Dermis blood vessel endothelial cell (primary cell): ENCODE measurements around the gene RYR1. TPM values are rescaled to one million over a fixed set of nuclear protein-coding genes. Genes with fewer than 3 reads are reported as not detected.
A peak's percentile ranks its signal among the peaks of the same experiment; 100 is the strongest.

Source experiments
- DNase-seq: peaks from one replicate; pipeline ENCODE4 v3.0.0; 2010
- total RNA-seq: library from RNA; depleted of rRNA; stranded (reverse); fragments of >200 nt; gene quantifications from 2 replicates; pipeline ENCODE4 v1.2.3, GENCODE V29; 2014

Gene RYR1
- under 0.01 and 0.14 TPM in 2 replicates for total RNA-seq

GRCh38 chr19:38433268-38433733, at the start of gene RYR1:
TSS of gene RYR1 (plus strand) at chr19:38433691. CDS start at chr19:38433830, 139 bp downstream.
- DNase-seq = no peak

DNA sequence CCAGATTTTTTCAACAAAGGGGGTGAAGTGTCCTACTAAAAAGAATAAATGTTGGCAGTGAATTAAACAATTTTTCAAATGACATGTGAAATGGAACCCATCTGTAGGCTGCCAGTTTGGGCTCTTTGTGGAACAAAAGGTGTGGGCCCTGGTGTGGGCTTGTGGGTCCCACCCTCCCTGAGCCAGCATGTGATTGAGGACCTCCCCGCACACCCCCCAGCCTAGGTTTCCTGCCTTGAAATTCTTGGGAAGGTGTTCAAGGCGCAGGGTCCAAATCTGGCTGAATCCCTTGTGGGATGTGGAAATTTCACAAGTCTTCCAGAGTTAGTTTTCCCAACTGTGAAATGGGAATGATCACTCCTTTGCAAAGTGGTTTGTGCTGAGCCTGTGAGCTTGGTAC, 49.7 kb upstream of the RYR1 start:
- no peak for DNase-seq

GRCh38 chr19:38384209-38385027, 49.1 kb upstream of the RYR1 start:
- peak; percentile 56 for DNase-seq

- no peak for DNase-seq
Observed at GRCh38 chr19:38385057-38385803, 48.3 kb upstream of the RYR1 start.

GRCh38 chr19:38385804-38386257, 47.7 kb upstream of the RYR1 start:
- no peak for DNase-seq

DNA sequence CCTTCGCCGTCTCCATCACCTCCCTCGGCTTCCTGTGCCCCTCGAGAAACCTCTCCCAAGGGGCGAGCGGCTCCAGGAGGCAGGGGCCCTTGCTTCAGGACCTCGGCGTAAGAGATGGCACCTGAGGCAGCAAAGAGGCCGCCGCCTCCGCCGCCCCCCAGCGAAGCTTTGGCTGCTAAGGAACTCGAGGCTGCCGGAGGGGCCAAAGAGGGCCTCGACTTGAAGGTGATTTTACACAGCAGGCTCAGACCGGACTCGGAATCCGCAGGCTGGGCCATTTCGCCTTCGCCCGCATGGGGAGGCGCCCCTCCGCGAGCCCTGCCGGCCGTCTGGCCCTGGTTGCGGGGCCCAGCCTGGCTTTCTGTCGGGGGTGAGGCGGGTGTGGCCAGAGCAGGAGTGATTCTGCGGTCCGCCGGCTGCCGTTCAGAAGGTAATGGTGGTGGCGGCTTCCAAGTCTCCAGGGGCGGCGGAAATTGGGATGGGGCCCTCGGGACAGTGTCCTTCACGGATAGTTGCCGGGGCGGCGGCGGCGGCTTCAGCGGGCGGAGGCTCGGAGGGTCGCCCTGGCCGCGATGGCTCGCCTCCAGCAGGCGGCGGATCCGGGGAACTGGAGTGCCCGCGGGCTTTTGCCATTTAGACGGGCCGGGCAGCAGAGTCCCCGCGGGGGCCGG, 47.1 kb upstream of the RYR1 start:
- DNase-seq = no peak

DNA sequence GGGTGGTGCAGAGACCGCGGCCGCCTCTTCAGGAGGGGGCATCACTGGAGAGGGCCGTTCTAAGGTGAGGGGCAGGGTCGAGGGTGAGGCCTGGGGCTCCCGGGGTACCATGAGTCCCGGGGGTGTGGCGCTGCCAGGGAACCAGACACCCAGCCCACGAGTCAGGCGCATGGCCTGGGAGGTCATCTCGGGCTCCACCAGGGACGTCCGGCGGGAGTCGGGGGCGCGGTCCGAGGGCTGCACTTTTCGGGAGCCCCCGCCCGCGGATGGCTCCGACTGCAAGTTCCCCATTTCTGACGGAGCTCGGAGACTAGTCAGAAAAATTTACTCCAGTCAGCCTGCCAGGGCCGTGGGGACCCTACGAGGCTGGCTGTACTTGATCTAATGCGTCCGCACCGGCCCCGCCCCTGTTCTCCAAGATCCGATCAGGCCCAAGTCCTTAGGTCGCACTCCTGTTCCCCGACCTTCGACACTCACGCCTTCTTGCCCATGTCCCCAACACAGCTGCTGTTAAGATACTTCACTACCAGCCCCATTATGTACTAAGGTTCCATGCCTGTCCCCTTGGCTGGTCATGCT, 46.4 kb upstream of the RYR1 start:
- peak; percentile 23 for DNase-seq

DNA sequence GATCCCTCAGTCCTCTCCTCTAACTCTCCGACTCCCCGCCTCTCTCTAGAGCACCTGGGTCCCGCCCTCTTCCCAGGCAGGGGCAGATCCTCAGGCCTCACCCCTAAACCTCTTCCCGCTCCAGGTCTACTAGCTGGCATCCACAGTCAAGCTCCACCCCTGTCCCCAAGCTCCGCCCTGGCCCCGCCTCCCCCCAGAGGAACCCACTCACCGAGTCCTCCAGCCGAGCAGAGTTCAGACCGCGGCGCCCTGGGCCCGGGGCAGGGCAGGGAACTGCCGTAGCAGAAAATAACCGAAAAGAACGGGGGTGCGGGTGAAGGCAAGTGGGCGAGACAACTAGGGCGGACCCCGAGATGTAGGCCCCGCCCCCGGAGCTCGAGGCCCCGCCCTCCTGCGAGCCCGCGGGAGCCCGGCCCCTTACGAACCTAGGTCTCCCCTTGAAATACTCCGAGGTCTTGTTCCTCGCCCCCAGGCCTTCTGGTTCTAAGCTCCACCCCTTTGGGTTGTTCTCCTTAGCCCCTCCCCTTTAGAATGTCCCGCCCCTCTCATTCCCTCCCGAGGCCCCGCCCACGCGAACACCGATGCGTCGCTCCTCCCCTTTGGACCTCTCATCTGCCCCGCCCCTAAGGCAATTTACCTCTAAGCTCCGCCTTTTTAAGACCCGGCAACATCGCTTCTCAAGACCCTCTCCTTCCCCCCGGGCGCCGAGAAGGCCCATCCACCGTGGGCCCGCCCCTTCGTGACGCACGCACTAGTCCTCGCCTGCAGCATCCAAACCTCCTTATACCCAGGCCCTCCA, 45.7 kb upstream of the RYR1 start, which contains the start of gene GGN:
GGN (minus strand) TSS at position 485 of the 799 bp plus-strand sequence. CDS start 773 bp downstream, outside the sequence.
- peak; percentile 95 for DNase-seq

DNA sequence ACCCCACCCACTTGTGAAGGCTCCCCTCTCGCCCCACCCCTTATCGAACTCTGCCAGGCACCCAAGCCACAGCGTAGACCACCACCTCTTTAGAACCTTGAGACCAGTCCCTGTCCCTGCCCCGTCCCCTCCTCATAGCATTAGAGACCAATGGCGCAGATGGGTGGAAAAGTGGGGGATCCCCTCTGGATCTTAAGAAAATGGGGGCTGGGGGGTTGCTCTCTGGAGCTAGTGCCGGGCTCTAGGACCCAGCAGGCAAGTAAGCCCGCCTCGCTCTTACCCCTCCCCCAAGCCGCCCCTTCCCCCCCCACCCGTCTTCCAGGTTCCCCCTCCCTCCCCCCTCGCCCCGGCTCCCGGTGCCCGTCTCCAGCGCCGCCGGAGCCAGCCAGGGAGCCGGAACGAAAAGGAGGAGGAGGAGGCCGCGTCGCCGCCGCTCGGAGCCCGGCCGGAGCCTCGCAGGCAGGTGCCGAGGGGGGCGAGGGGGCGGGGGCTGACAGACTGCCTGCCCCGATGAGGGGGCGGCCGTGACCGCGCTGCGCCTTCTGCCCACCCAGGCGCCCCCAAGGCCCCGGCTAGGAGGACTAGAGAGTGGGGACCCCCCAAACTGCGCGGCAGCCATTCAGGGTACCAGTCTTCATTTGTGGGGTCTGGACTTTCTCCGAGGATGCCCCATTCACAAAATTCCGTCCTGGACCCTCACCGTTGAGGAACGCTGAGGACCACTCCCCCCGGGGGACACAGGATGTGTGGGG, 45.0 kb upstream of the RYR1 start, which contains the start of gene SPRED3:
SPRED3 (plus strand) TSS at position 349 of the 752 bp plus-strand sequence. CDS start 1,606 bp downstream, outside the sequence.
- peak; percentile 70 for DNase-seq

- peak; percentile 83 for DNase-seq
Observed at GRCh38 chr19:38389101-38389925, 44.2 kb upstream of the RYR1 start.

GRCh38 chr19:38389957-38390924, 43.2 kb upstream of the RYR1 start:
- DNase-seq = no peak

DNA sequence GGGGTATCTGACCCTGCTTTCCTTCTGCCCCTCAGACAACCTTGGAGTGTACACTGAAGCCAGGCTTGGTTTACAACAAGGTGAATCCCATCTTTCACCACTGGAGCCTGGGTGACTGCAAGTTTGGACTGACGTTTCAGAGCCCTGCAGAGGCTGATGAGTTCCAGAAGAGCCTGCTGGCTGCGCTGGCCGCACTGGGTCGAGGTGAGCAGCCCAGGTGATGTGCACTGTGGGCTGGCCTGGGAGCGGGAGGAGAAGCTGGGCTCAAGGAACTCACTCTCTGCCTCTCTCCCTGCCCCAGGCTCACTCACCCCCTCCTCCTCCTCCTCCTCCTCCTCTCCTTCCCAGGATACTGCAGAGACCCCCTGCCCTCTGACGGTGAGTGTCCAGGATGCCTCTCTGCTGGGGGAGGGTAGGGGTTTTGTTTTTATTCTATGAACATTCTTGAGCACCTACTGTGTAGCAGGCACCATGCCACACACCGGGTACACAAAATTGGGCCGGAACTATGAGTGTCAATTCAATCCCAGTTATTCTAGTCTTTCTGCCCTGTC, 41.5 kb upstream of the RYR1 start:
- no peak for DNase-seq

GRCh38 chr19:38392707-38393308, 40.7 kb upstream of the RYR1 start:
- DNase-seq = no peak

GRCh38 chr19:38394488-38394887, 39.0 kb upstream of the RYR1 start:
- DNase-seq = peak; percentile 37

DNA sequence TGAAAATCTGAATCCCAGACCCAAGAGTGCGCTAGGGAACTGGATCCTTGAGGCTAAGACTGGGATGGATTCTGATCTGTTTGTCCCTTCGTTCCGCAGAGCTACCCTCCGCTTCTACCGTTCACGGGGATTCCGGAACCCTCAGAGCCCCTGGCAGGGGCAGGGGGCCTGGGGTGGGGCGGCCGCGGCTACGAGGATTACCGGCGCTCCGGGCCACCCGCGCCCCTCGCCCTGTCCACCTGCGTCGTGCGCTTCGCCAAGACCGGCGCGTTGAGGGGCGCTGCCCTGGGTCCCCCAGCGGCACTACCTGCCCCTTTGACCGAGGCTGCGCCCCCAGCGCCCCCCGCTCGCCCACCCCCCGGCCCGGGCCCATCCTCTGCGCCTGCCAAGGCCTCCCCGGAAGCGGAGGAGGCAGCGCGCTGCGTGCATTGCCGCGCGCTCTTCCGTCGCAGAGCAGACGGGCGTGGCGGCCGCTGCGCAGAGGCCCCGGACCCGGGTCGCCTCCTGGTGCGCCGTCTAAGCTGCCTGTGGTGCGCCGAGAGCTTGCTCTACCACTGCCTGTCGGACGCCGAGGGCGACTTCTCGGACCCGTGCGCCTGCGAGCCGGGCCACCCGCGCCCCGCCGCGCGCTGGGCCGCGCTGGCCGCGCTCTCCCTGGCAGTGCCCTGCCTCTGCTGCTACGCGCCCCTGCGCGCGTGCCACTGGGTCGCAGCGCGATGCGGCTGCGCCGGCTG, 37.9 kb upstream of the RYR1 start:
- DNase-seq = no peak

- DNase-seq = no peak
Observed at GRCh38 chr19:38399081-38399480, 34.4 kb upstream of the RYR1 start.

DNA sequence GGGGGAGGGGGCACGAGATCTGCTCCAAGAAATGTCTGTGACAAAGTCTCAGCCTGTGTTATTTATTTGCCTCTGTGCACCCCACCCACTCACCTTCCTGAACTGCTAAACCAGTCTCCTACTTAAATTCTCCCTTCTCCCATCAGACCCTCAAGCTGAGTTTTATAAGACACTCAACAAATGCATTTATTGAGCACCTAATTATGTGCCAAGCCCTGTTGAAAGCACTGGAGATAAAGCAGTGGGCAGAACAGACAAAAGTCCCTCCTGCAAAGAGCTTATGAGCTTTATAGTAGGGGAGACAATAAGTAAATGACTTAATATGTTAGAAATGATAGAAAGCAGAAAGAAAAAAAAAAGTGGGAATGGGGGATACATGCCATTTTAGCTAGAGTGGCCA, 34.0 kb upstream of the RYR1 start:
- DNase-seq = no peak
